Fibroblast of lung (primary cell): ENCODE measurements around the gene S100P.
A peak's percentile ranks its signal among the peaks of the same experiment; 100 is the strongest.

Experiments used
- CTCF ChIP-seq, 2 donors: IDR thresholded peaks in 1 of 2; conservative IDR thresholded peaks in 1 of 2; 1 replicate in 1 of 2; 2 replicates in 1 of 2; pipeline ENCODE4 v1.5.1; 2011 to 2012; ENCODE audit warnings: low read length in 2 of 2, control low read depth in 1 of 2, inconsistent platforms in 1 of 2, low read depth in 1 of 2, mild to moderate bottlenecking in 1 of 2
- EZH2 ChIP-seq: IDR thresholded peaks from 2 replicates; pipeline ENCODE4 v1.5.1; 2012; ENCODE audit warnings: low read length, control low read depth, mild to moderate bottlenecking; ENCODE audit errors: missing control alignments

DNA sequence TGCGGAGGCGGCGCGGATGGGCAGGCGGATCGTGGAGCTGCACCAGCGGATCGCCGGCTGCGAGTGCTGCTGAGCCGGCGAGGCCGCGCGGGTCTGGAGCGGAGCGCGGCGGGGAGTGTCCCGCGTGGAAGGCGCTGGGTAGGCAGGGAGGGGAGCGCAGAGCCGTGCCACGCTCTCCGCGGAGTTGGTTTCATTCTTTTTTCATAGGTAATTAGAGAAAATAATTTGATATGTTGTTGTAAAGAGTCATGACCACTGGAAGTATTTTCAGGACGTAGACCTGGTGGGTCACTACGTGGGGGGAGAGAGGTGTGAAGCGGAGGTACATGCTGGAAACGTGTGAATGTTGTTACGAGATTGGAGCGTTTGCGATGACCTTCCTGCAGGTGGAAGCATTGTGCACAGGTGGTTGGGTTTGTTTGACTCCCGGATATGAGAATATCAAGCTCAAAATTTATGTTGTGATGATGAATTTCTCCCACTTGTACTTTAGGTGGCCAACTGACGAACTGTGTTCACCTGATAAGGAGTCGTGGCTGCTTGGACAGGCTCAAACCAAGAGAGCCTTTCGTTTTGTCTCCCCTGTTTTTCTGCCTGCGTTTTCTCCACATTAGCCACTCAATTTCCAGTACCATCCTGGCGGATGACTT lies 19.1 kb upstream of the S100P start:
- TF ChIP-seq CTCF (conservative IDR thresholded peaks at IDR 0.05 in 1 of 2, IDR thresholded peaks at IDR 0.05 in 1 of 2; ENCODE audit: low read depth in 1 of 2, low read length in 2 of 2) (peak in 1 of 2 donors; percentile 39), EZH2 (no peak)
